ENCODE results near the gene PPP3R1. TPM values are rescaled to one million over a fixed set of nuclear protein-coding genes. Genes with fewer than 3 reads are reported as not detected.

Gene PPP3R1
- total RNA-seq, 1 donor from 2014 or later, result 65.7 TPM

- Mint-ChIP-seq H3K27me3 (ENCODE audit: unreplicated experiment) (no peaks in the 10 kb centered on the region), H3K4me3 (ENCODE audit: unreplicated experiment) (no peak overlapping the region), H3K36me3 (ENCODE audit: low read depth, unreplicated experiment) (peaks cover 7% of the 10 kb centered on the region), H3K9me3 (ENCODE audit: unreplicated experiment) (no peaks in the 10 kb centered on the region), H3K27ac (ENCODE audit: unreplicated experiment) (no peak overlapping the region), H3K4me1 (ENCODE audit: unreplicated experiment) (no peaks in the 10 kb centered on the region)
- no peak for DNase-seq (ENCODE audit: low spot score)
- no peak for TF ChIP-seq CTCF (IDR thresholded peaks at IDR 0.05; ENCODE audit: unreplicated experiment)
These were observed 81.2 kb downstream of the PPP3R1 start for GRCh38 chr2:68171146-68171545.

- DNase-seq (ENCODE audit: low spot score), result no peak
- Mint-ChIP-seq H3K27ac (ENCODE audit: unreplicated experiment) (no peak overlapping the region), H3K27me3 (ENCODE audit: unreplicated experiment) (no peaks in the 10 kb centered on the region), H3K4me1 (ENCODE audit: unreplicated experiment) (no peaks in the 10 kb centered on the region), H3K4me3 (ENCODE audit: unreplicated experiment) (no peak overlapping the region), H3K9me3 (ENCODE audit: unreplicated experiment) (no peaks in the 10 kb centered on the region), H3K36me3 (ENCODE audit: low read depth, unreplicated experiment) (peaks cover 4% of the 10 kb centered on the region)
- TF ChIP-seq CTCF (IDR thresholded peaks at IDR 0.05; ENCODE audit: unreplicated experiment), result no peak
These were observed 83.0 kb downstream of the PPP3R1 start for GRCh38 chr2:68169308-68169707.

- H3K27ac Mint-ChIP-seq (ENCODE audit: unreplicated experiment), result no peak overlapping the region
- H3K4me3 Mint-ChIP-seq (ENCODE audit: unreplicated experiment), result no peak overlapping the region
These were observed 85.1 kb downstream of the PPP3R1 start for GRCh38 chr2:68167186-68167585.

GRCh38 chr2:68163641-68164040 lies 88.7 kb downstream of the PPP3R1 start:
- no peak for TF ChIP-seq CTCF (IDR thresholded peaks at IDR 0.05; ENCODE audit: unreplicated experiment)
- H3K4me3 Mint-ChIP-seq (ENCODE audit: unreplicated experiment), result no peak overlapping the region
- no peak overlapping the region for H3K27ac Mint-ChIP-seq (ENCODE audit: unreplicated experiment)
- peaks cover 3% of the 10 kb centered on the region for H3K4me1 Mint-ChIP-seq (ENCODE audit: unreplicated experiment)
- DNase-seq (ENCODE audit: low spot score), result no peak
- peaks cover 12% of the 10 kb centered on the region for H3K36me3 Mint-ChIP-seq (ENCODE audit: low read depth, unreplicated experiment)
- no peaks in the 10 kb centered on the region for H3K27me3 Mint-ChIP-seq (ENCODE audit: unreplicated experiment)
- H3K9me3 Mint-ChIP-seq (ENCODE audit: unreplicated experiment), result no peaks in the 10 kb centered on the region

More at GRCh38 chr2:68167186-68167585, 85.1 kb downstream of the PPP3R1 start:
- no peak for TF ChIP-seq CTCF (IDR thresholded peaks at IDR 0.05; ENCODE audit: unreplicated experiment)
- DNase-seq (ENCODE audit: low spot score), result no peak
- Mint-ChIP-seq H3K4me1 (ENCODE audit: unreplicated experiment) (no peaks in the 10 kb centered on the region), H3K9me3 (ENCODE audit: unreplicated experiment) (no peaks in the 10 kb centered on the region), H3K27me3 (ENCODE audit: unreplicated experiment) (no peaks in the 10 kb centered on the region), H3K36me3 (ENCODE audit: low read depth, unreplicated experiment) (peaks cover 3% of the 10 kb centered on the region)

GRCh38 chr2:68158134-68158447 lies 94.2 kb downstream of the PPP3R1 start:
- Mint-ChIP-seq H3K27ac (ENCODE audit: unreplicated experiment) (peak overlapping the region; percentile 100), H3K36me3 (ENCODE audit: low read depth, unreplicated experiment) (peaks cover 12% of the 10 kb centered on the region), H3K4me1 (ENCODE audit: unreplicated experiment) (peaks cover 24% of the 10 kb centered on the region), H3K9me3 (ENCODE audit: unreplicated experiment) (no peaks in the 10 kb centered on the region), H3K27me3 (ENCODE audit: unreplicated experiment) (peaks cover 4% of the 10 kb centered on the region), H3K4me3 (ENCODE audit: unreplicated experiment) (peak overlapping the region; percentile 95)
- no peak for DNase-seq (ENCODE audit: low spot score)
- TF ChIP-seq CTCF (IDR thresholded peaks at IDR 0.05; ENCODE audit: unreplicated experiment), result no peak
